ENCODE data around the gene SHOC2. TPM values are rescaled to one million over a fixed set of nuclear protein-coding genes. Genes with fewer than 3 reads are reported as not detected.

Gene SHOC2
- total and polyA plus RNA-seq, 8 donors, result 8.4 to 39.8 (median 24.0) TPM

DNA sequence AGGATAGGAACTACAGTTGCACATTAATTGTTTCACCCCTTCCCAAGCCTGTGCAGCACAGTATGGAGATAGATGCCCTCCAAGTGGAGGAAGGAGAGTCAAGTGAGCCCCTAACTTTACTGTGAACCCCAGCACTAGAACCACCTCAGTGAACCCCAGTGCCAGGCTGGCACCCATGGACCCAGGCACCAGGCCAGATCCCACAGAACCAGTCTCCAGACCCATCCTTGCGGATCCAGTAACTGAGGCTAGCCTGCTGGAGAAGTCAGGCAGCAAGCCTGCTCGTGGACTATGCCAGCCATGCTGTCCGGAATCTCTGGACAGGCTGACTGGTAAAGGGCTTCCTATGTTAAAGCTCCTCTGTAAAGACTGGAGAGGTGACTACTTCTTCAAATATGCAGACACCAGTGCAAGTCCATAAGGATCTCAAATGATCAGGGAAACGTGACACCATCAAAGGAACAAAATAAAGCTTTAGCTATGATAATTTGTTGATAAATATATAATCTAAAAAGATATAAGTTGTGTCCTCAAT is 27.7 kb downstream of the SHOC2 start:
- ATAC-seq, result no peak
- no peak for FAIRE-seq
- intact Hi-C loops (cut with DNase I), result no loop called here
- Histone ChIP-seq H3K4me1 (peaks cover 0 to 15% (median 0%) of the 10 kb centered on the region in 3 donors), H3K4me3 (no peak overlapping the region), H3K27me3 (no peaks in the 10 kb centered on the region), H3K9me3 (no peaks in the 10 kb centered on the region), H3K36me3 (no peaks in the 10 kb centered on the region), H3K27ac (no peak overlapping the region)
- WGBS, 2 donors, result 71 to 78% methylated on average over 4 of the region's 4 CpGs
- TF ChIP-seq, protein P1, sequence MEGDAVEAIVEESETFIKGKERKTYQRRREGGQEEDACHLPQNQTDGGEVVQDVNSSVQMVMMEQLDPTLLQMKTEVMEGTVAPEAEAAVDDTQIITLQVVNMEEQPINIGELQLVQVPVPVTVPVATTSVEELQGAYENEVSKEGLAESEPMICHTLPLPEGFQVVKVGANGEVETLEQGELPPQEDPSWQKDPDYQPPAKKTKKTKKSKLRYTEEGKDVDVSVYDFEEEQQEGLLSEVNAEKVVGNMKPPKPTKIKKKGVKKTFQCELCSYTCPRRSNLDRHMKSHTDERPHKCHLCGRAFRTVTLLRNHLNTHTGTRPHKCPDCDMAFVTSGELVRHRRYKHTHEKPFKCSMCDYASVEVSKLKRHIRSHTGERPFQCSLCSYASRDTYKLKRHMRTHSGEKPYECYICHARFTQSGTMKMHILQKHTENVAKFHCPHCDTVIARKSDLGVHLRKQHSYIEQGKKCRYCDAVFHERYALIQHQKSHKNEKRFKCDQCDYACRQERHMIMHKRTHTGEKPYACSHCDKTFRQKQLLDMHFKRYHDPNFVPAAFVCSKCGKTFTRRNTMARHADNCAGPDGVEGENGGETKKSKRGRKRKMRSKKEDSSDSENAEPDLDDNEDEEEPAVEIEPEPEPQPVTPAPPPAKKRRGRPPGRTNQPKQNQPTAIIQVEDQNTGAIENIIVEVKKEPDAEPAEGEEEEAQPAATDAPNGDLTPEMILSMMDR (IDR thresholded peaks at IDR 0.05), result no peak
- DNase-seq, result peak in 2 of 6 donors; percentile 26 to 28

DNA sequence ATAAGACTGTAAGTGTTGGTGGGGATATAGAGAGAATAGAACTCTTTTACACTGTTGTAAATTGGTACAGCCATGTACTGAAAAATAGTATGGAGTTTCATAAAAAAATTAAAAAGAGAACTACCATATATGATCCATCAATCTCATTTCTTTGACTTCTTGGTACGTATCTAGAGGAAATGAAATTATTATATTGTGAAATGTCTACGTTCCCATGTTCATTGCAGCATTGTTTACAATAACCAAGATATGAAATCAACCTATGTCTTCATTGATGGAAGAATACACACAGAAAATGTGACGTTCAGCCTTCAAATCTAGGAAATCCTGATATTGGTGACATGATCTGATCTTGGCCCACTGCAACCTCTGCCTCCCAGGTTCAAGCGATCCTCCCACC is 32.0 kb downstream of the SHOC2 start:
- Histone ChIP-seq H3K27ac (no peak overlapping the region), H3K36me3 (no peaks in the 10 kb centered on the region), H3K9me3 (no peaks in the 10 kb centered on the region), H3K27me3 (no peaks in the 10 kb centered on the region), H3K4me1 (peaks cover 0 to 10% (median 4%) of the 10 kb centered on the region in 3 donors), H3K4me3 (no peak overlapping the region)
- TF ChIP-seq, protein P1 (IDR thresholded peaks at IDR 0.05), result no peak
- intact Hi-C loops (cut with DNase I), result no loop called here
- WGBS, 2 donors, result 87 to 91% methylated on average over 4 of the region's 4 CpGs
- DNase-seq (no peak), FAIRE-seq (no peak), ATAC-seq (no peak)

DNA sequence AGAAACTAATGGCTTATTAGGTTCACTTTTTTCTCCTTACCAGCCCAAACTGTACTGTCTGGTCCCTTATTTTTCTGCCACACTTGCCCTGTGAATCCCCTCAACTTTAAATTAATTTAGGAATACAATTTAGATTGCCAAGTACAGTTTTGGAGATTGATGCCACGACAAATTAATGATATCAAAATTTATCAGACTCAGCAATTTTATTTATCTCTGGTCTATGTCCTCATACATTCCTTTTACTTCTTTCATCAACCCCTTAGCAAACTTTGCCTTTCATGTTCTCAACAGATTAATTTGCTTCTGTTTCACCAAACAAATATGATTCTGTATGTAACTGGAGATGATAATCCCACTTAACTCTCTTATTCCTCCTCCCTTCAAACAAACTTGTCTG is 38.2 kb downstream of the SHOC2 start:
- 54 to 55% methylated on average over 1 of the region's 1 CpG for WGBS, 2 donors
- intact Hi-C loops (cut with DNase I), result no loop called here
- no peak overlapping the region for H3K4me3 ChIP-seq

DNA sequence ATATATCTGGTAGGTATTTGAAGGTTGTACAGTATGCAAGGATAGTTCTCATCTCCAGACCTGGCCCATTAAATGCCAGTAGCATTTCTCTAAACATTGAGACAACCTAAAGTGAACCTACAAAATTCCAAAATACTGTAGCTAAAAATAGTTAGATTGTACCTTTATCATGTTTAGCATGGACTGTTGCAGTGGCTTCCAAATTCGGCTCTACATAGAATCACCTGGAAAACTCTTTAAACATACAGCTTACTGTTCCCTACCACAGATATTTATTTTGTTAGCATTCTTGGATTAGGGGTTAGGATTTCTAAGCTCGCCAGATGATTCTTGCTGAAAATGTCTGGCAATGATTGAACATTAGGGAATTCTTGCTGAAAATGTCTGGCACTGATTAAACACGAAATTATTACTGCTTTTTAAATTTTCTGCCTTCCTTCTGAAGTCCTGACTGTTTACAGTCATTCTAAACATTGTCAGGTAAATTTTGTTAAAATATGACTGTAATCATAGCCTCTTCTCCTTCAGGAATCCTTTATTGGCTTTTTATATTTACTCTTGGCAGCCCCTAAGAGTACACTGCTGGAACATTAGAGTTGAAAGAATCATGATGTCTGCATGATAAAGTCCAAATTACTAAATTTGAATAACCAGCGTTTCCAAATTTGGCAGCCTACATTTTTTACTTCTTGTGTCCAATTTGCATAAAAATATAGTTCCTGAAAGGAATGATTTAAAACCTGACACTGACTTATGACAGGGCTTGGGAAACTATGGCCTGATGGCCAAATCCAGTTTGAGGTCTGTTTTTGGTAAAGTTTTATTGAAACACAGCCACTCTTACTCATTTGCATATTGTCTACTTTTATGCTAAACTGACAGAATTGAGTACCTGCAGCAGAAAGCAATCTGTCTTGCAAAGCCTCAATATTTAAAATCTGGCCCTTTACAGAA is 40.3 kb downstream of the SHOC2 start:
- Histone ChIP-seq H3K27me3 (no peaks in the 10 kb centered on the region), H3K4me3 (no peak overlapping the region), H3K36me3 (no peaks in the 10 kb centered on the region), H3K9me3 (no peaks in the 10 kb centered on the region), H3K4me1 (peaks cover 17 to 36% (median 23%) of the 10 kb centered on the region in 3 donors), H3K27ac (no peak overlapping the region)
- no peak for FAIRE-seq
- peak in 3 of 4 donors; percentile 34 to 47 (median 45) for ATAC-seq
- intact Hi-C loops (cut with DNase I), result no loop called here
- DNase-seq, result no peak
- TF ChIP-seq, protein P1 (IDR thresholded peaks at IDR 0.05), result no peak
- WGBS, 2 donors, result 9 to 17% methylated on average over 4 of the region's 4 CpGs

More for the DNA sequence above, 38.2 kb downstream of the SHOC2 start:
- DNase-seq (no peak), FAIRE-seq (no peak), ATAC-seq (no peak)
- H3K27ac ChIP-seq, result no peak overlapping the region
- peaks cover 17 to 31% (median 22%) of the 10 kb centered on the region in 3 donors for H3K4me1 ChIP-seq
- H3K36me3 ChIP-seq, result no peaks in the 10 kb centered on the region
- TF ChIP-seq, protein P1 (IDR thresholded peaks at IDR 0.05), result no peak
- H3K27me3 ChIP-seq, result no peaks in the 10 kb centered on the region
- H3K9me3 ChIP-seq, result no peaks in the 10 kb centered on the region

Data from pancreas (tissue), 10 donors.